ENCODE results near the gene ADGRD1. TPM values are rescaled to one million over a fixed set of nuclear protein-coding genes. Genes with fewer than 3 reads are reported as not detected.

ADGRD1 gene
- total RNA-seq, 4 donors from 2014 or later, result 28.2 to 52.4 (median 41.8) TPM

DNA sequence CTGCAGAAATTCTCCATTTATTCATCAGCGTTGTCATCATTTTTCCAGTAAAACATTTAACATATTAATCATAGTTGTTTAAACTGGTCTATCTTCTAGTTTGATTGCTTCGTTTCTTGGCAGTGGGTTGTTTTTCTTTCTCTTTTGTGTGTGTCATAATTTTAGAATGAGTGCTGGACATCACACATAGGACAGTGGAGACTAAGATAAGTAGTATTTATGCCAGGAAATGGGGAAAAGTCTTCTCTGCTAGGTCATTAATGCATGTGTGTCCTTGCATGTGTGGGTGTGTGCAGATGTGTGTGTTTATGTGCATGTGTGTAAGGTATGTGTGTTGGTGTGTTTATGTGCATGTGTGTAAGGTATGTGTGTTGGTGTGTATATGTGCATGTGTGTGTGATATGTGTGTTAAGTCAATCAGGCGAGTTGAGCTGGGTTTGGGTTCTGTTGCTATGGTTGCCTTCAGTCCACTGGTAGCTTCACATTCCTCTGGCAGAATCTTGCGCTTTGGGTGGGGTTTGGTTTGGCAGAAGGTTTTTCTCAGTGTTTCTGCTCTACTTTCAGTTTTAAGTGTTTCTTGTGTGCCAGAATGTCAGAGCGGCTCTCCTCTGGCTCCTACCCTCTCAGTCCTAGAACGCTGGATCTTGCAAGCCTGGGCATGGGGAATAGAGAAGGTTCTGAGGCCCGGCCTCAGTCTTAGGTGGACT is 7.8 kb upstream of the ADGRD1 start:
- 56% methylated on average over 7 of the region's 7 CpGs for WGBS
- H3K27ac ChIP-seq (replicated peaks in 1 of 4), result peak overlapping the region; percentile 11 to 76 (median 54)
- H3K9me3 ChIP-seq, result peaks cover 0 to 11% (median 5%) of the 10 kb centered on the region in 4 donors
- H3K27me3 ChIP-seq, result no peaks in the 10 kb centered on the region
- intact Hi-C loops (cut with DNase I), result no loop called here
- H3K4me3 ChIP-seq, result no peak overlapping the region
- no peak for DNase-seq (ENCODE audit: extremely low spot score)
- H3K36me3 ChIP-seq, result no peaks in the 10 kb centered on the region
- TF ChIP-seq POLR2A (IDR thresholded peaks at IDR 0.05; ENCODE audit: low read depth) (no peak), EP300 (IDR thresholded peaks at IDR 0.05) (no peak), POLR2AphosphoS5 (IDR thresholded peaks at IDR 0.05) (peak; percentile 29 to 40)
- peaks cover 5 to 20% (median 16%) of the 10 kb centered on the region in 4 donors for H3K4me1 ChIP-seq

DNA sequence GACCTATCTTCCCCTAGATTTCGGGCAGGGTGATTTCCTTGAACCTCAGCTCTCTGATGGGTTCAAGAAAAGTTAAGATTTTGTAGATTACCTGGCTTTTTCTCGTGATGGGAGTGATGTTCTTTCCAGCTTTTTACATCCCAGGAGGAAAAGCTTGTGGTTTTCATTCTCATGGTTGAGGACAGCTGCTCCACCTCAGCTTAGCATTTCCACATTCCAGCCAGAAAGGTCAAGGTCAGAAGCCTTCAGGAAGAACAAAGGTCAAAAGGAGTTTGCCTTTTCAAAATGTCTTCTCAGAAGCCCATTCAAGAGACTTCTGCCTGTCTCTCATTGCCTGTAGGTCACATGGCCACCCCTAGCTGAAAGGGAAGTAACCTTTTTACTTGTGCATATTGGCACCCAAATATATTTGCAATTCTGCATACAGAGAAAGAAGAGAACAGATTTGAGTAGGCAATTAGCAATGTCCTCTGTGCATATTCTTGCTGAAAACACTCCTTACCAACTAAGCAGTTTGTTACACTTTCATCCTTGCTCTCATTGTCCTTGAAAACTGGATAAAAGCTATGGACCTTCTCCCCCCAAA is 6.6 kb upstream of the ADGRD1 start:
- intact Hi-C loops (cut with DNase I), result no loop called here
- Histone ChIP-seq H3K27ac (replicated peaks in 1 of 4) (peak overlapping the region in 2 of 4 donors; percentile 45 to 62), H3K4me3 (no peak overlapping the region), H3K36me3 (no peaks in the 10 kb centered on the region), H3K9me3 (peaks cover 0 to 11% (median 5%) of the 10 kb centered on the region in 4 donors), H3K4me1 (peaks cover 5 to 26% (median 18%) of the 10 kb centered on the region in 4 donors), H3K27me3 (no peaks in the 10 kb centered on the region)
- WGBS, result 88% methylated on average over 2 of the region's 2 CpGs
- TF ChIP-seq CTCF (IDR thresholded peaks at IDR 0.05), result no peak
- TF ChIP-seq POLR2A (IDR thresholded peaks at IDR 0.05; ENCODE audit: low read depth), result no peak
- TF ChIP-seq EP300 (IDR thresholded peaks at IDR 0.05), result no peak
- no peak for TF ChIP-seq POLR2AphosphoS5 (IDR thresholded peaks at IDR 0.05)
- DNase-seq (ENCODE audit: extremely low spot score), result no peak

DNA sequence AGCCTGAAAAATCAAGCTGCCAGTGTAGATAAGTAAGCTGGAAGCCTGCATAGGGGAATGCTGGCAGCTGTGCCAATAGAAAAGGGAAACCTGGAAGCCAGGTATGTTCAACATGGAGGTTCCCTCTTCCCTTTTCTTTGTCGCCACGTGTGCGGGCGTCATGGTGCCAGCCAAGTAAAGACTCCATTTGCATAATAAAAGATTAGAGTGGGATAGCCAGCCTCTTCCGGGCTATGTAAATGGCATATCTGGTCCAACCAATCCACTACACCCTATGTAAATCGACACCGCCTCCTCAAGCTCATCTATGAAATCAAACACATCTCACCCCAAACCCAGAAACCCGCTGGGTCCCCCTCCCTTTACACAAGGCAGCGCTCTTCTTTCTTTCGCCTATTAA is 5.6 kb upstream of the ADGRD1 start:
- TF ChIP-seq POLR2A (IDR thresholded peaks at IDR 0.05; ENCODE audit: low read depth) (no peak), POLR2AphosphoS5 (IDR thresholded peaks at IDR 0.05) (no peak), CTCF (IDR thresholded peaks at IDR 0.05) (no peak), EP300 (IDR thresholded peaks at IDR 0.05) (no peak)
- no peaks in the 10 kb centered on the region for H3K36me3 ChIP-seq
- H3K9me3 ChIP-seq, result peaks cover 0 to 11% (median 5%) of the 10 kb centered on the region in 4 donors
- 89% methylated on average over 10 of the region's 10 CpGs for WGBS
- H3K27me3 ChIP-seq, result no peaks in the 10 kb centered on the region
- no peak overlapping the region for H3K27ac ChIP-seq (replicated peaks in 1 of 4)
- intact Hi-C loops (cut with DNase I), result no loop called here
- no peak overlapping the region for H3K4me3 ChIP-seq
- DNase-seq (ENCODE audit: extremely low spot score), result no peak
- H3K4me1 ChIP-seq, result peaks cover 13 to 36% (median 28%) of the 10 kb centered on the region in 4 donors

DNA sequence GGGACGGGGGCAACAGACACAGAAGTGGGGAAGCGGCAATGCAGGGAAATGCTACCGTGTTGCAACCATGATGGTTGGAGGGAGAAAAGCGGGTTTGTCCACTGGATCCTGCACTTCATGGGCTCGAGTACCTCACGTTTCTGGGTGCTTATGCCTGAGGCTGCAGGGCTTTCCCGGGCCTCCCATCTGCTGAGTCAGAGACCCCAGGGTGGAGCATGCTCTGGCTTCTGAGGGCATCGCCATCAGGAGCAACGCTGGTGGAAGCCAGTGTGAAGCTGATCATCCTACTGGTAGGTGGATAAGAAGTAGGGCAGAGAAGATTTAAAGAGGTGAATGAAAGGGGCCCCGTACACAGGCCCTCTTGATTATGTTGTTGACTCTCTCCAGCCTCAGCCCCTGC is 5.0 kb upstream of the ADGRD1 start:
- Histone ChIP-seq H3K9me3 (peaks cover 0 to 11% (median 5%) of the 10 kb centered on the region in 4 donors), H3K27ac (replicated peaks in 1 of 4) (no peak overlapping the region), H3K4me3 (no peak overlapping the region), H3K36me3 (no peaks in the 10 kb centered on the region), H3K4me1 (peaks cover 17 to 39% (median 32%) of the 10 kb centered on the region in 4 donors), H3K27me3 (no peaks in the 10 kb centered on the region)
- intact Hi-C loops (cut with DNase I), result no loop called here
- DNase-seq (ENCODE audit: extremely low spot score), result no peak
- no peak for TF ChIP-seq POLR2AphosphoS5 (IDR thresholded peaks at IDR 0.05)
- no peak for TF ChIP-seq CTCF (IDR thresholded peaks at IDR 0.05)
- no peak for TF ChIP-seq POLR2A (IDR thresholded peaks at IDR 0.05; ENCODE audit: low read depth)
- no peak for TF ChIP-seq EP300 (IDR thresholded peaks at IDR 0.05)
- 89% methylated on average over 10 of the region's 10 CpGs for WGBS

DNA sequence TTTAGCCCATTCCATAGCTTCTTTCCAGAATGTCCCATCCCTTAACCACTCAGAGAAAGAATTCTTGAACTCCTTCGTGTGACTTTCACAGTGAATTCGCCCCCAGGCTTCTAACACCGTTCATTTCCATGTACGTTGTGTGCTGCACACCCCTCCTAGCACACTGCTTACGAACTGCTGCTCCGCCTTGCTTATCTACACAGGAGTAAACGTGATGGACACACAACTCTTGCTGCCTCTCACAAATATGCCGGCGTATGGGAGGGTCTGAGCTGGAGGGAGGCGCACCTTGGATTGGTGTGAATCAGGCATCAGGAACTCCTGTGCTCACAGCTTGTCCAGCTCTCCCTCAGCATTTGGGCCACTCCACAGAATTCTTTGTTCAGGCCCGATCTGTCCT is 3.9 kb upstream of the ADGRD1 start:
- DNase-seq (ENCODE audit: extremely low spot score), result no peak
- intact Hi-C loops (cut with DNase I), result no loop called here
- no peaks in the 10 kb centered on the region for H3K27me3 ChIP-seq
- TF ChIP-seq POLR2AphosphoS5 (IDR thresholded peaks at IDR 0.05) (no peak), EP300 (IDR thresholded peaks at IDR 0.05) (no peak), CTCF (IDR thresholded peaks at IDR 0.05) (no peak), POLR2A (IDR thresholded peaks at IDR 0.05; ENCODE audit: low read depth) (no peak)
- WGBS, result 92% methylated on average over 11 of the region's 11 CpGs
- H3K36me3 ChIP-seq, result no peaks in the 10 kb centered on the region
- no peak overlapping the region for H3K4me3 ChIP-seq
- peaks cover 0 to 9% (median 3%) of the 10 kb centered on the region in 4 donors for H3K9me3 ChIP-seq
- no peak overlapping the region for H3K27ac ChIP-seq (replicated peaks in 1 of 4)
- H3K4me1 ChIP-seq, result peaks cover 17 to 47% (median 42%) of the 10 kb centered on the region in 4 donors

Measured in esophagus muscularis mucosa (tissue), 4 donors.